Caco-2 (cell line): ENCODE measurements around the gene NAPEPLD. TPM values are rescaled to one million over a fixed set of nuclear protein-coding genes. Genes with fewer than 3 reads are reported as not detected.
"Not testable (repeated sequence)": the region's sequence is repeated elsewhere in the genome, so short reads cannot be mapped to it uniquely, and the experiment has no call there.

ENCODE experiments used
- BruUV-seq: library from RNA; stranded (reverse); fragments of 400-500 nt; replicated peaks from 2 replicates; lab custom pipeline; 2021; lab: Mats Ljungman, UMichigan
- CTCF ChIA-PET: fragments of 300-600 bp; sonication (Branson Sonifier 250); formaldehyde crosslinking; loops from one replicate; lab custom pipeline; 2022; ENCODE audit warnings: antibody characterized with exemption; lab: Charles Lee
- POLR2A ChIA-PET: fragments of 300-600 bp; sonication (Branson Sonifier 250); formaldehyde crosslinking; loops from one replicate; lab custom pipeline; 2022; ENCODE audit warnings: antibody characterized with exemption; lab: Charles Lee
- DNase-seq, 2 experiments: peaks; one replicate each; pipeline versions ENCODE4 v3.0.0 to v3.0.0-alpha.2; 2020 to 2022
- H3K27me3 ChIP-seq: replicated peaks from 2 replicates; pipeline ENCODE4 v1.6.0; 2011; ENCODE audit warnings: low read length; ENCODE audit not compliant: control insufficient read depth, insufficient read depth
- H3K36me3 ChIP-seq: 2 replicates; pipeline ENCODE4 v1.5.1; 2011; ENCODE audit warnings: low read length; ENCODE audit not compliant: control insufficient read depth, insufficient read depth
- H3K4me1 ChIP-seq: fragments of 250-450 bp; sonication (Bioruptor Pico); 2 replicates; pipeline ENCODE4 v1.5.1; 2020; ENCODE audit warnings: mild to moderate bottlenecking
- H3K4me3 ChIP-seq: 2 replicates; pipeline ENCODE4 v1.5.1; 2011; ENCODE audit warnings: low read depth, mild to moderate bottlenecking, control low read depth, low read length
- H3K9me3 ChIP-seq: fragments of 250-450 bp; sonication (Bioruptor Pico); 2 replicates; pipeline ENCODE4 v1.5.1; 2020; ENCODE audit warnings: mild to moderate bottlenecking, moderate library complexity
- H3K27ac Mint-ChIP-seq: one replicate; pipeline ENCODE4 v1.8.0; 2022; ENCODE audit warnings: mixed read lengths; ENCODE audit not compliant: unreplicated experiment
- H3K27me3 Mint-ChIP-seq: one replicate; pipeline ENCODE4 v1.8.0; 2022; ENCODE audit warnings: mixed read lengths; ENCODE audit not compliant: insufficient read depth, unreplicated experiment
- H3K36me3 Mint-ChIP-seq: one replicate; pipeline ENCODE4 v1.8.0; 2022; ENCODE audit warnings: mild to moderate bottlenecking, mixed read lengths; ENCODE audit not compliant: insufficient read depth, unreplicated experiment
- H3K4me1 Mint-ChIP-seq: one replicate; pipeline ENCODE4 v1.8.0; 2022; ENCODE audit warnings: low read depth, mixed read lengths; ENCODE audit not compliant: unreplicated experiment
- H3K4me3 Mint-ChIP-seq: one replicate; pipeline ENCODE4 v1.8.0; 2022; ENCODE audit warnings: mild to moderate bottlenecking, moderate library complexity, mixed read lengths; ENCODE audit not compliant: unreplicated experiment
- H3K9me3 Mint-ChIP-seq: one replicate; pipeline ENCODE4 v1.8.0; 2022; ENCODE audit warnings: mixed read lengths; ENCODE audit not compliant: unreplicated experiment
- intact Hi-C: fragments of 100-400 bp; cut with micrococcal nuclease; formaldehyde crosslinking; loops from one replicate; pipeline ENCODE4 v1.10.0; 2022; ENCODE audit not compliant: unreplicated experiment
- total RNA-seq: library from RNA; stranded (reverse); gene quantifications from 2 replicates; pipeline ENCODE4 v1.2.3, GENCODE V29; 2022
- TF ChIP-seq, protein P1 (sequence below), 2 experiments: fragments of 200-600 bp in 1 of 2; IDR thresholded peaks; 1 replicate in 1 of 2; 2 replicates in 1 of 2; pipeline versions ENCODE4 v1.5.1 to v1.8.0; 2011 to 2022; ENCODE audit warnings: antibody characterized with exemption in 1 of 2, control low read depth in 1 of 2, inconsistent platforms in 1 of 2, low read depth in 1 of 2, low read length in 1 of 2, mild to moderate bottlenecking in 1 of 2, moderate library complexity in 1 of 2; ENCODE audit not compliant: insufficient read depth in 1 of 2, severe bottlenecking in 1 of 2, unreplicated experiment in 1 of 2

NAPEPLD gene
- total RNA-seq, 1 experiment from 2014 or later: 16.9 TPM

DNA sequence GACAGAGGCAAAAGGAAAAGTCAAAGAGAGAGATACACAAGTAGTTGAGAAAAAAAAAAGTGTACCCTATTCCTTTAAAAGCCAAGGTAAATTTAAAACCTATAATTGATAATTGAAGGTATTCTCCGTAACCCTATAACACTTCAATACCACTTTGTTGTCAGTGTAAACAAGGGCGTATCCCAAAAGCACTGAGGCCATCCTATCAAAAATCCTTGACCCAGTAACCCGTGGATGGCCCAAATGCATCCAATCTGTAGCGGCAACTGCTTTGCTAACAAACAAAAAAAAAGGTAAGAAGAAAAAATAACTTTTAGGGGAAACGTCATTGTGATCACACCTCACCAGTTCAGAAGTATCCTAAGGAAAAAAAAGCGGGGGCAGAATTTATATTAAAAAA lies 5.1 kb upstream of the NAPEPLD start:
- Mint-ChIP-seq H3K36me3 (peaks cover 26% of the 10 kb centered on the region), H3K4me3 (peak overlapping the region; percentile 21), H3K27me3 (no peaks in the 10 kb centered on the region), H3K9me3 (no peaks in the 10 kb centered on the region), H3K27ac (peak overlapping the region; percentile 97), H3K4me1 (peaks cover 27% of the 10 kb centered on the region)
- intact Hi-C loops: no loop called here
- Histone ChIP-seq H3K4me1 (peaks cover 23% of the 10 kb centered on the region), H3K4me3 (no peak overlapping the region), H3K9me3 (no peaks in the 10 kb centered on the region), H3K36me3 (no peaks in the 10 kb centered on the region), H3K27me3 (no peaks in the 10 kb centered on the region)
- ChIA-PET CTCF (no interaction called here), POLR2A (no interaction called here)
- TF ChIP-seq, protein P1, sequence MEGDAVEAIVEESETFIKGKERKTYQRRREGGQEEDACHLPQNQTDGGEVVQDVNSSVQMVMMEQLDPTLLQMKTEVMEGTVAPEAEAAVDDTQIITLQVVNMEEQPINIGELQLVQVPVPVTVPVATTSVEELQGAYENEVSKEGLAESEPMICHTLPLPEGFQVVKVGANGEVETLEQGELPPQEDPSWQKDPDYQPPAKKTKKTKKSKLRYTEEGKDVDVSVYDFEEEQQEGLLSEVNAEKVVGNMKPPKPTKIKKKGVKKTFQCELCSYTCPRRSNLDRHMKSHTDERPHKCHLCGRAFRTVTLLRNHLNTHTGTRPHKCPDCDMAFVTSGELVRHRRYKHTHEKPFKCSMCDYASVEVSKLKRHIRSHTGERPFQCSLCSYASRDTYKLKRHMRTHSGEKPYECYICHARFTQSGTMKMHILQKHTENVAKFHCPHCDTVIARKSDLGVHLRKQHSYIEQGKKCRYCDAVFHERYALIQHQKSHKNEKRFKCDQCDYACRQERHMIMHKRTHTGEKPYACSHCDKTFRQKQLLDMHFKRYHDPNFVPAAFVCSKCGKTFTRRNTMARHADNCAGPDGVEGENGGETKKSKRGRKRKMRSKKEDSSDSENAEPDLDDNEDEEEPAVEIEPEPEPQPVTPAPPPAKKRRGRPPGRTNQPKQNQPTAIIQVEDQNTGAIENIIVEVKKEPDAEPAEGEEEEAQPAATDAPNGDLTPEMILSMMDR (IDR thresholded peaks at IDR 0.05; ENCODE audit: insufficient read depth in 1 of 2, low read depth in 1 of 2, low read length in 1 of 2, severe bottlenecking in 1 of 2, unreplicated experiment in 1 of 2): no peak
- DNase-seq: no peak
- BruUV-seq: no TSS peak

DNA sequence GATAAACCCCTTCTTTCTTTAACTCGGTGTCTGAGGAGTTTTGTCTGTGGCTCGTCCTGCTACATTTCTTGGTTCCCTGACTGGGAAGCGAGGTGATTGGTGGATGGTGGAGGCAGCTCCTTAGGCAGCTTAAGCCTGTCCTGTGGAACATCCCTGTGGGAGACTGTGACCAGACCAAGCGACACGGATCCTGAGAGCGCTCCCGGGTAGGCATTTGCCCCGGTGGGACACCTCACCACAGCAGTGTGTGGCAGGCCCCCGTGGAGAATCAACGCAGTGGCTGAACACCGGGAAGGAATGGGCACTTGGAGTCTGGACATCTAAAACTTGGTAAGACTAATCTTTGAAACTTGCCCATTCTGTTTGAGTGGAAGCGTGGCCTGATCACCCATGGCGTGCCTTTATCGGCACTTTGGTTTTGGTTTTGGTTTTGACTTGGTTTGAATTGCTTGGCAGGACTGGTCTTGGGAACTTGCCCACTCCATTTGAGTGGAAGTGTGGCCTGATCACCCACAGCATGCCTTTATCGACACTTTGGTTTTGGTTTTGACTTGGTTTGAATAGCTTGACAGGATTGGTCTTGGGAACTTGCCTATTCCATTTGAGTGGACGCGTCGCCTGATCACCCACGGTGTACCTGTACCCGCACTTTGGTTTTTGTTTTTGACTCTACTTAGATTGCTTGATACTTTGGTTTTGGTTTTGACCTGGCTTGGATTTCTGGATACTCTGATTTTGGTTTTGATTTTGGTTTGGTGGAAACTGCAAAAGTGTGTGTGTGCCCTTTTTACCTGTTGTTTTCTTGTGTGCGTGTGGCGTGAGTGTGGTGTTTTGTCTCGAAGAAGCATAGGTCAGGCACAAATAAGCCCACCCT lies 4.1 kb upstream of the NAPEPLD start:
- DNase-seq, H3K4me3 ChIP-seq, H3K27me3 ChIP-seq, BruUV-seq, POLR2A ChIA-PET, H3K27me3 Mint-ChIP-seq, intact Hi-C loops, H3K9me3 ChIP-seq, H3K9me3 Mint-ChIP-seq, H3K36me3 ChIP-seq, CTCF ChIA-PET: not testable (repeated sequence)
- peak overlapping the region; percentile 21 for H3K4me3 Mint-ChIP-seq
- H3K4me1 ChIP-seq: peaks cover 23% of the 10 kb centered on the region
- peak overlapping the region; percentile 97 for H3K27ac Mint-ChIP-seq
- peaks cover 27% of the 10 kb centered on the region for H3K4me1 Mint-ChIP-seq
- peaks cover 33% of the 10 kb centered on the region for H3K36me3 Mint-ChIP-seq

DNA sequence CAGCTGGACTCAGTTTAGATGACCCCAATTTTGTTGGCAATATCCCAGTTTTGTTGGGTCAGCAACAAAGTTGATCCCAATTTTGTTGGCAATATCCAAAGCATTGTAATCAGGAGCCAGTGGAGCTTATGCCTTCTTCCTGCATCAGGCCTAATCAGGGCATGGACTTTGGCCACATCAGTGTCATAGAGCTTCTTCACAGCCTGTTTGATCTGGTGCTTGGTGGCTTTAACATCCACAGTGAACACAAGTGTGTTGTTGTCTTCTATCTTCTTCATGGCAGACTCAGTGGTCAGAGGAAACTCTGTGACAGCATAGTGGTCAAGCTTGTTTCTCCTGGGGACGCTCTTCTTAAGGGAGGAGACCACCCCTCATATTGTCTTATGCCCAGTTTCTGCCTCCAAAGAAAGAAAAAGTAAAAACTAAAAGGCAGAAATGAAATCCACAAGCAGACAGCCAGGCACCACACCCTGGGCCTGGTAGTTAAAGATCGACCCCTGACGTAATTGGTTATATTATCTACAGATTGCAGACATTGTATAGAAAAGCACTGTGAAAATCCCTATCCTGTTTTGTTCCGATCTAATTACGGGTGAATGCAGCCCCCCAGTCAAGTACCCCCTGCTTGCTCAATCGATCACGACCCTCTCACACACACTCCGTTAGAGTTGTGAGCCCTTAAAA lies 3.2 kb upstream of the NAPEPLD start:
- Mint-ChIP-seq H3K4me1 (peaks cover 30% of the 10 kb centered on the region), H3K36me3 (peaks cover 33% of the 10 kb centered on the region), H3K4me3 (peak overlapping the region; percentile 21), H3K27ac (peak overlapping the region; percentile 97)
- BruUV-seq, H3K27me3 Mint-ChIP-seq, intact Hi-C loops, H3K27me3 ChIP-seq, H3K9me3 Mint-ChIP-seq, H3K4me3 ChIP-seq, CTCF ChIA-PET, POLR2A ChIA-PET, H3K36me3 ChIP-seq, H3K9me3 ChIP-seq: not testable (repeated sequence)
- H3K4me1 ChIP-seq: peaks cover 28% of the 10 kb centered on the region
- DNase-seq: peak; percentile 11 to 53

DNA sequence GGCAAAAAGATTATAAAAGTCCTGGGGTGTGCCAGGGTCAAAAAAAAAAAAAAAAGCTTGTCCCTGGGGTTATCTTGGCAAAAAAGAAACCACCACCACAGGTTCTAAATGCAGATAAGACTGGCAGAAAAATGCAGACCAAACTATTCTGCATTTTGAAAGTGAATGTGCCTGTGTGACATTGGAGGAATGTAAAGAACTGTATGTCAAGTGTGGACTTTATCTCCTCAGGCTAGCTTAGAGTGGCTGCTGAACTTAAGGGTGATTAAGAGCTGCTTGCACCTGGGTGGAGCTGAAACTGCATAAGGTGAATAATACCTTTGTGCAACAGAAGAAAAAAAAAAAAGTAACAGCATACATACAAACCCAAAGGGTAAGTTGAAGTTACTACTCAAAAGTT lies 1.3 kb upstream of the NAPEPLD start:
- Histone ChIP-seq H3K9me3 (no peaks in the 10 kb centered on the region), H3K27me3 (no peaks in the 10 kb centered on the region), H3K36me3 (no peaks in the 10 kb centered on the region), H3K4me1 (peaks cover 31% of the 10 kb centered on the region), H3K4me3 (peak overlapping the region; percentile 76)
- ChIA-PET POLR2A (interaction anchor here (0.5 to 0.7 kb wide), 4 partner anchors 38 to 507 kb away, joined by 3 to 6 read pairs (median 5); partner anchors contain the start of genes ARMC10 and FBXL13), CTCF (no interaction called here)
- H3K27ac Mint-ChIP-seq: peak overlapping the region; percentile 97
- peak overlapping the region; percentile 99 for H3K4me3 Mint-ChIP-seq
- intact Hi-C loops: no loop called here
- H3K4me1 Mint-ChIP-seq: peaks cover 33% of the 10 kb centered on the region
- TF ChIP-seq, protein P1 (IDR thresholded peaks at IDR 0.05; ENCODE audit: insufficient read depth in 1 of 2, low read depth in 1 of 2, low read length in 1 of 2, severe bottlenecking in 1 of 2, unreplicated experiment in 1 of 2): no peak
- no TSS peak for BruUV-seq
- H3K27me3 Mint-ChIP-seq: no peaks in the 10 kb centered on the region
- DNase-seq: peak; percentile 64 to 77
- peaks cover 33% of the 10 kb centered on the region for H3K36me3 Mint-ChIP-seq
- no peaks in the 10 kb centered on the region for H3K9me3 Mint-ChIP-seq
